Measurements from ENCODE around the gene KLHDC9. TPM values are rescaled to one million over a fixed set of nuclear protein-coding genes. Genes with fewer than 3 reads are reported as not detected.

KLHDC9 gene
- total RNA-seq, 1 experiment from 2014 or later = not detected

DNA sequence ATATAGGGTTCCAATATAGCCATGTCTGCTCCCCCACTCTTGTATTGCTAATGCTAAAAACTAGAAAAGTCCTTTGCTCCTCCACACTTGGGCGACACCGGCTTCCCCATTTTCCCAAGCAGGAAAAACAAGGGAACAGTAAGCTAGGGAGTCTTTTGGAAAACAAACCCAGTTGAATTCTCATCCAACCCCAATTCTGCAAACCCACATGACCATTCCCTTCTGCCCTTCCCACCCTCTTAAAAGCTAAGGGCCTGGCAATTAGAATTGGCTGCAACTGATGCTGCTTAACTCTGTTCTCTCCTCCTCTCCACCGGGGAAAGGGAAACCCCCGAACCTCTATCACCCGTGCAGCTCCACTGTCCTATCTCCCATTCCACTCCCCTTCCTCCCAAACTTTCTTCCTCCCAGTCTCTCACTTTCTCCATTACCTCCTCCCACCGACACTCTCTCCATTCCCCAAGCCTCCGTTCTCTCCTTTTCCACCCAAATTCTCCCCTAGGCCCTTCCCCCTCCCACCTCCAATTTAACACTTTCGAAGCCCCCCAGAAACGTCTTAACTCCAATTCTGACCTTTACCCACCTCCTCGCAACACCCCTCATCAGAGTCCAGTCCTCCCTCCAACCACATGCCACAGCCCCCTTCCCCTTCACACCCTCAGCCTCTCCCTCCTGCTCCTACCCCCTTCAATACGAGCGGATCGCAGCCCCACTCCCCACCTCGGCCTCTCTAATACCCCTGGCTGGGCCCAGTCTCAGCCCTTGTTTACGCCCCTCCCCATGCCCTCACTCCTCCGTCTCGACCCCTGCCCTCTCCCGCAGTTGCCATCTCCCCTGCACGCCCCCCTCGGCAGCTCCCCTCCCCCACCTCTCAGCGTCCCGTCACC is 33.6 kb downstream of the KLHDC9 start:
- DNase-seq (ENCODE audit: low spot score) = no peak

DNA sequence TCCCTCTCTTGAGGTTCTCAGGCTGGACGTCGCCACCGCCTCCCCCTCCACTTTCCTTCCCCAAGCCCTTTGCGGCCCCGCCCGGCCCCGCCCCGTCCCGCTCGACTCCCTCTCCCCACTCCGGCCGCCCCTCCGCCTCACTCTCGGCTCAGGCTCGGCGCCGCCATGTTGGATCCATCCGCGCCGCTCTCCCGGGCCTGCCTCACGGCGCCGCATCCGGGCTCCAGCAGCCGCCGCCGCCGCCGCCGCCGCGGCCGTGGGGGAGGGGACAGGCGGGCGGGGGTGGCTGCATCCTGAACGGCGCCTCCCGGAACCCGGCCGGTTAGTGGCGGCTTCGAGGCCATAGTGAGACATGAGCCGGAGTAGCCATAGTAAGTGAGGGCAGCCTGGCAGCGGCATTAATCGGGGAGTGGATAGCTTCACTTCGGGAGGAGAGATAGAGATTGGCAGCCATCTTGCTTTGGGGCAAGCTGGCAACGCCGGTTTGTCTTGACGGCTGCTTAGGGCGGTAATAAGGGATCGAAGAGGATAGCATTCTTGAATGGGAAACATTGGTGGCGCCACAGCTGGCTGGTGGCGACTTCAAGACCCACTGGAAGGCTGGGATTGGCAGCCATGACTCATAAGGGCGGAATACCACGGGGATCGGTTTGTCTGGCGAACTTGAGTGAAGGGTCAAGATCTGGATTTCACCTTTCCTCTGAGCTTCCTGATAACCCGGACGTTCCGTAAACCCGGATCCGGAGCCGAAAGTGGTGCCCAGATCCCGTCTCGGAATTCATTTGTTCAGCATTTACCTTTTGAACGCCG is 34.5 kb downstream of the KLHDC9 start, which contains the start of gene DEDD:
DEDD (minus strand) TSS at position 258 of the 810 bp plus-strand sequence. CDS start 8,205 bp downstream, outside the sequence.
- DNase-seq (ENCODE audit: low spot score) = peak; percentile 96

DNA sequence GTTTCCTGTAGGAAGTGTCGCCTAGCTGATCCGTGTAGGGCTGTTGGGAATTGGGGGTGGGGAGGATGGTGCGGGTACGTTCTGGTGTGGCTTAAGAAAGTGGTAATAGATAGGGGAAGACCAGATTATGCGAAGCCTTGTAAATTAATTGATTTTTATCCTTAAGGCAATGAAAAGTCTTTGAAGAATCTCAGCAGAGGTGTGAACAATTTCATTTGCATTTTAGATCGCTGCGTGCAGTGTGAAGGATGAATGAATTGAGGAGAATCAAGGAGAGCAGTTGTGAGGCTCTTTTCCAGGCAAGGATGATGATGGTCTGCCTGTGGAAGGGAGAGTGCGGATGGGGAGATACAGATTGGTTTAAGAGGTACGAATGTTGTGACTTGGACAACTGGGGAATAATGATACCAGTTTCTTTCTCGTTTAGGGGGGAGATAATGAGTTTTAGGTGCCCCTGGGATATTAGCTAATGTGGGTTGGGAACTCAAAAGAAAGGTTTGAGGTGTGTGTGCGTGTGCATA is 35.1 kb downstream of the KLHDC9 start:
- DNase-seq (ENCODE audit: low spot score) = no peak

DNA sequence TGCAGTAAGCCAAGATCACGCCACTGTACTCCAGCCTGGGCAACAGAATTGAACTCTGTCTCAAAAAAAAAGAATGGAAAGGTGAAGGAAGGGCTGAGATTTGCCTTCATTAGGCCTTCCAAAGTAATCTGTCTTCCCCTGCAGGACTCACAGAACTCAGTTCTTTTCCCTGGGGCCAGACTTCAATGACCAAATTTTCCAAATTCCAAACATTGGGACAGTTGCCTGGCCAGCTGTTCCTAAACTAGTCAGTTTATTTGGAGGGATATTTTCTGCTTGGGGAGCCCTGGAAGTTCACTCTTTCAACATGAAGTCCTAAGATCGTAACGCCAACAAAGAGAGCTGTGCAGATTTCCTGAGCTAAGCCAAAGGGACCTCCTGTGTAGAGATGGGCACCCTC is 39.7 kb downstream of the KLHDC9 start:
- no peak for DNase-seq (ENCODE audit: low spot score)

DNA sequence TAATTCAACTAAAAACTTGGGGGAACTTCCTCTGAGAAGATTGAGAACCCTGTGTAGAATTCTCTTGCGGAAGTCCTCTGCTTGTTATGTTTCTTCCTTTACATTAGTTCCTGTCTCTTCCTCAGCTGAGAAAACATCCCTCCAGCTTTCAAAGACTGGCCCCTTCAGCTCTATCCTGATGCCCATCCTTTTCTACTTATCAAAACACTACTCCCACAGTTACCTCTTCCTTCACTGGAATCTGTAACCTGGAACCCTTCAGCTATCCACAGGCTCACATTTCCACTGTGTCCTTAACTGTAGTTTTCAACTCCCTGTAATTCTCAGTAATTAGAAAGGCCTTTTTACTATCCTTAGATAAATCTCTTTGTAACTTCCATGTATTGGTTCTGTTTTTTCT is 40.3 kb downstream of the KLHDC9 start:
- DNase-seq (ENCODE audit: low spot score) = no peak

DNA sequence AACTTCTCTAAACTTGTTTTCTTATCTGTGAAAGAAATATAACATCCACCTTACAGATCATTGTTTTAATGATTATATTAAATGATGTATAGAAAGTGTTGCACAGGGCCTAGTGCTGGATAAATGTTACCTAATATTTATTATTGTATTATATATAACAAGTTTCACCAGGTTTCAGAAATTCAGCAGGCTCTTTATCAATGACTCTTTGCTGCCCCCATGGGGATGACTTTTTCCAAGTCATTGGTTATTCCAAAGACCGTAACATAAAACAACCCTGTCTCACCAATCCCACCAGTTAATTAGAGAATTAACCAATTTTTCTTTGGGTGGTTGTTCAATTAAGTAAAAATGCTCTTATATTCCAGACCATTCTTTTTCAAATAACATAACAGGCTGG is 41.6 kb downstream of the KLHDC9 start:
- DNase-seq (ENCODE audit: low spot score) = no peak

DNA sequence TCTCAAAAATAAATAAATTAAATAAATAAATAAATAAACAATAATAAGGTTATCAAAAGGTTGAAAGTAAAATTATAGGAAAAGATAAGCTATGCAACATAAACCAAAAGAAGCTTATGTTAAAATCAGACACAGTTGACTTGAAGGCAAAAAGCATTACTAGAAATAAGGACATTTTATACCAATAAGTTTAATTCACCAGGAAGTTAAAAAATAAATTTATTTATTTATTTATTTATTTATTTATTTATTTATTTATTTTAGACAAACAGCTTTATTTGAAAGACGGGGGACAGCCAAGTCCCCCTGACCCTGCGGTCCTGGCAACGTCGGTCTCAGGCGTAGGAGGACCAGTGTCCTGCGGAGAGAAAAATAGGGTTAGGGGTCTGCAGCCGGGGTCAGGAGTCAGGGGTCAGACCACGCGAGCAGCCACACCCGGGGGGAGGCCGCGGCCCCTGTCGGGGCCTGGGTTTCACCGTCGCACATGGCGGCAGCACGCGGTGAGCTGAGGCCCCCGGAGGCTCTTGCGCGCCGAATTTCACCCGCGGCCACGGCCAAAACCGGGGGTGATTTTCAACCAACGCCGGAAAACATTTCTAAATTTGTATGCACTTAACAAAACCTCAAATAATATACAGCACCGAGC is 42.7 kb downstream of the KLHDC9 start:
- no peak for DNase-seq (ENCODE audit: low spot score)

DNA sequence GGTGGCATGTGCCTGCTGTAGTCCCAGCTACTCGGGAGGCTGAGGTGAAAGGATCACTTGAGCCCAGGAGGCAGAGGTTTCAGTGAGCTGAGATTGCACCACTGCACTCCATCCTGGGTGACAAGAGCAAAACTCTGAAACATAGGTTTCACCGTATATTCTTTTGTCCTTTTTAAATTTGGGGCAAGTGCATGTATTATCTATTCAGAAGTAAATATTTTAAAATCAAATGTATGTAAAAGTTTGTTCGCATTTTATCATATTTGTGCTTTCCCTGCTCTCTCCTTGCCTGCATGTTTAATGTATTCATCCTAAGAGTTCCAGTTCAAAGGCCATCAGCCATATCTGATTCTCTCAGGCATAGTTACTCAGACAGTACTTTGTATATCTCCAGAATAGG is 47.7 kb downstream of the KLHDC9 start:
- no peak for DNase-seq (ENCODE audit: low spot score)

Other genes starting within 250 kb of the KLHDC9 start
- not detected in 2 replicates for gene CD244, start 235.5 kb upstream of the KLHDC9 start, total RNA-seq (2014; rRNA removed; shearing (Covaris generic))
- not detected in 2 replicates for gene ITLN1, start 213.2 kb upstream of the KLHDC9 start, total RNA-seq (2014; rRNA removed; shearing (Covaris generic))
- gene ITLN2, start 143.6 kb upstream of the KLHDC9 start, total RNA-seq (2014; rRNA removed; shearing (Covaris generic)) = not detected in 2 replicates
- gene F11R, start 77.2 kb upstream of the KLHDC9 start, total RNA-seq (2014; rRNA removed; shearing (Covaris generic)) = 5.2 and 6.4 TPM in 2 replicates
- gene TSTD1, start 59.4 kb upstream of the KLHDC9 start, total RNA-seq (2014; rRNA removed; shearing (Covaris generic)) = not detected in 2 replicates
- gene USF1, start 52.4 kb upstream of the KLHDC9 start, total RNA-seq (2014; rRNA removed; shearing (Covaris generic)) = 57.7 and 60.3 TPM in 2 replicates
- gene ARHGAP30, start 28.5 kb upstream of the KLHDC9 start, total RNA-seq (2014; rRNA removed; shearing (Covaris generic)) = 0.02 TPM in 1 of 2 replicates, not detected in the other
- 0.14 TPM in 1 of 2 replicates, not detected in the other for gene NECTIN4, start 8.8 kb upstream of the KLHDC9 start, total RNA-seq (2014; rRNA removed; shearing (Covaris generic))
- 85.6 and 94.8 TPM in 2 replicates for gene PFDN2, start 19.7 kb downstream of the KLHDC9 start, total RNA-seq (2014; rRNA removed; shearing (Covaris generic))
- gene NIT1, start 19.7 kb downstream of the KLHDC9 start, total RNA-seq (2014; rRNA removed; shearing (Covaris generic)) = 34.9 and 36.6 TPM in 2 replicates
- gene DEDD, start 34.3 kb downstream of the KLHDC9 start, total RNA-seq (2014; rRNA removed; shearing (Covaris generic)) = 22.2 and 28.2 TPM in 2 replicates
- 140 and 161 TPM in 2 replicates for gene UFC1, start 55.6 kb downstream of the KLHDC9 start, total RNA-seq (2014; rRNA removed; shearing (Covaris generic))
- gene USP21, start 61.1 kb downstream of the KLHDC9 start, total RNA-seq (2014; rRNA removed; shearing (Covaris generic)) = 5.8 and 6.9 TPM in 2 replicates
- 9.2 and 13.9 TPM in 2 replicates for gene PPOX, start 68.1 kb downstream of the KLHDC9 start, total RNA-seq (2014; rRNA removed; shearing (Covaris generic))
- 28.0 and 38.0 TPM in 2 replicates for gene B4GALT3, start 79.1 kb downstream of the KLHDC9 start, total RNA-seq (2014; rRNA removed; shearing (Covaris generic))
- gene ADAMTS4, start 100.7 kb downstream of the KLHDC9 start, total RNA-seq (2014; rRNA removed; shearing (Covaris generic)) = not detected in 2 replicates
- 101 and 120 TPM in 2 replicates for gene NDUFS2, start 104.0 kb downstream of the KLHDC9 start, total RNA-seq (2014; rRNA removed; shearing (Covaris generic))
- 2.0 and 6.1 TPM in 2 replicates for gene FCER1G, start 116.9 kb downstream of the KLHDC9 start, total RNA-seq (2014; rRNA removed; shearing (Covaris generic))
- not detected in 2 replicates for gene APOA2, start 125.3 kb downstream of the KLHDC9 start, total RNA-seq (2014; rRNA removed; shearing (Covaris generic))
- 7.1 and 8.5 TPM in 2 replicates for gene TOMM40L, start 127.7 kb downstream of the KLHDC9 start, total RNA-seq (2014; rRNA removed; shearing (Covaris generic))
- not detected in 2 replicates for gene NR1I3, start 139.8 kb downstream of the KLHDC9 start, total RNA-seq (2014; rRNA removed; shearing (Covaris generic))
- gene PCP4L1, start 160.4 kb downstream of the KLHDC9 start, total RNA-seq (2014; rRNA removed; shearing (Covaris generic)) = not detected in 2 replicates
- 0.27 and 0.39 TPM in 2 replicates for gene MPZ, start 211.6 kb downstream of the KLHDC9 start, total RNA-seq (2014; rRNA removed; shearing (Covaris generic))
- gene SDHC, start 216.0 kb downstream of the KLHDC9 start, total RNA-seq (2014; rRNA removed; shearing (Covaris generic)) = 33.2 and 42.6 TPM in 2 replicates

Measured in H4 (cell line).